GM10266 (cell line): ENCODE results near the gene SNX10.
"Not testable (repeated sequence)": the region's sequence is repeated elsewhere in the genome, so short reads cannot be mapped to it uniquely, and the experiment has no call there.

Source experiments
- DNase-seq: peaks from one replicate; pipeline ENCODE4 v3.0.0; 2012; ENCODE audit errors: extremely low spot score
- CTCF ChIP-seq: IDR thresholded peaks from 2 replicates; pipeline ENCODE4 v1.5.1; 2012; ENCODE audit warnings: mild to moderate bottlenecking, low read depth; ENCODE audit not compliant: control insufficient read depth, insufficient read depth; ENCODE audit errors: missing control alignments

Gene SNX10

GRCh38 chr7:26286157-26286556, 5.5 kb upstream of the SNX10 start:
- no peak for TF ChIP-seq CTCF

GRCh38 chr7:26288126-26288525, 3.5 kb upstream of the SNX10 start:
- DNase-seq, result not testable (repeated sequence)

More at GRCh38 chr7:26286157-26286556, 5.5 kb upstream of the SNX10 start:
- no peak for DNase-seq

- DNase-seq, result no peak
Observed at GRCh38 chr7:26291251-26291650, 411 bp upstream of the SNX10 start.

GRCh38 chr7:26292768-26293560, 1.3 kb downstream of the SNX10 start:
- no peak for DNase-seq
- TF ChIP-seq CTCF, result no peak

More at GRCh38 chr7:26291251-26291650, 411 bp upstream of the SNX10 start:
- no peak for TF ChIP-seq CTCF

GRCh38 chr7:26293569-26294308, 2.1 kb downstream of the SNX10 start:
- TF ChIP-seq CTCF, result no peak

GRCh38 chr7:26295015-26295414, 3.4 kb downstream of the SNX10 start:
- no peak for DNase-seq
- no peak for TF ChIP-seq CTCF

More at GRCh38 chr7:26293569-26294308, 2.1 kb downstream of the SNX10 start:
- peak; percentile 71 for DNase-seq

- TF ChIP-seq CTCF, result no peak
- DNase-seq, result no peak
Observed at GRCh38 chr7:26295586-26295985, 3.9 kb downstream of the SNX10 start.
